ENCODE data around the gene ACOT13.

ACOT13 gene

GRCh38 chr6:24666641-24667377 lies at the start of gene ACOT13, which contains the start of gene TDP2:
Gene ACOT13, plus strand, starts transcription at chr6:24667077. Its CDS starts 187 bp downstream, at chr6:24667264.
Gene TDP2, minus strand, starts transcription at chr6:24666899. Its CDS starts 37 bp downstream, at chr6:24666862.
- TF ChIP-seq CTCF (IDR thresholded peaks at IDR 0.05; ENCODE audit: borderline replicate concordance, control extremely low read depth, extremely low read depth, insufficient read depth, missing control alignments) = no peak
- DNase-seq (ENCODE audit: low spot score) = peak; percentile 96
- in situ Hi-C loops (cut with MboI; ENCODE audit: low sequenced_read_pairs, unreplicated experiment) = no loop called here

- DNase-seq (ENCODE audit: low spot score) = no peak
- no peak for TF ChIP-seq CTCF (IDR thresholded peaks at IDR 0.05; ENCODE audit: borderline replicate concordance, control extremely low read depth, extremely low read depth, insufficient read depth, missing control alignments)
- in situ Hi-C loops (cut with MboI; ENCODE audit: low sequenced_read_pairs, unreplicated experiment) = no loop called here
Measured at GRCh38 chr6:24619661-24620060, 47.2 kb upstream of the ACOT13 start.

- DNase-seq (ENCODE audit: low spot score) = no peak
- no peak for TF ChIP-seq CTCF (IDR thresholded peaks at IDR 0.05; ENCODE audit: borderline replicate concordance, control extremely low read depth, extremely low read depth, insufficient read depth, missing control alignments)
- in situ Hi-C loops (cut with MboI; ENCODE audit: low sequenced_read_pairs, unreplicated experiment) = no loop called here
Measured at GRCh38 chr6:24620637-24621036, 46.2 kb upstream of the ACOT13 start.

GRCh38 chr6:24621626-24622289 lies 45.1 kb upstream of the ACOT13 start:
- no peak for TF ChIP-seq CTCF (IDR thresholded peaks at IDR 0.05; ENCODE audit: borderline replicate concordance, control extremely low read depth, extremely low read depth, insufficient read depth, missing control alignments)
- no peak for DNase-seq (ENCODE audit: low spot score)
- in situ Hi-C loops (cut with MboI; ENCODE audit: low sequenced_read_pairs, unreplicated experiment) = no loop called here

- no peak for DNase-seq (ENCODE audit: low spot score)
- no peak for TF ChIP-seq CTCF (IDR thresholded peaks at IDR 0.05; ENCODE audit: borderline replicate concordance, control extremely low read depth, extremely low read depth, insufficient read depth, missing control alignments)
- in situ Hi-C loops (cut with MboI; ENCODE audit: low sequenced_read_pairs, unreplicated experiment) = no loop called here
Measured at GRCh38 chr6:24630856-24631505, 35.9 kb upstream of the ACOT13 start.

GRCh38 chr6:24631671-24632070 lies 35.2 kb upstream of the ACOT13 start:
- no peak for DNase-seq (ENCODE audit: low spot score)
- in situ Hi-C loops (cut with MboI; ENCODE audit: low sequenced_read_pairs, unreplicated experiment) = no loop called here
- TF ChIP-seq CTCF (IDR thresholded peaks at IDR 0.05; ENCODE audit: borderline replicate concordance, control extremely low read depth, extremely low read depth, insufficient read depth, missing control alignments) = no peak
